HG03060 (cell line): ENCODE results near the gene ZNF722.
"Not testable (repeated sequence)": the region's sequence is repeated elsewhere in the genome, so short reads cannot be mapped to it uniquely, and the experiment has no call there.

Source experiments
- ATAC-seq: cut with Tn5 transposase; IDR thresholded peaks from one replicate; pipeline ENCODE4 v1.9.1; 2021; ENCODE audit warnings: low read depth, moderate number of reproducible peaks; ENCODE audit not compliant: unreplicated experiment

The ZNF722 gene

GRCh38 chr7:63998549-63998948 is at the start of gene ZNF722:
Gene ZNF722, plus strand, starts transcription at chr7:63998849. Its CDS starts 113 bp downstream, at chr7:63998962.
- no peak for ATAC-seq

GRCh38 chr7:63953181-63953580 is 45.5 kb upstream of the ZNF722 start:
- no peak for ATAC-seq

GRCh38 chr7:63968629-63969028 is 30.0 kb upstream of the ZNF722 start:
- ATAC-seq, result no peak

- ATAC-seq, result not testable (repeated sequence)
Observed at GRCh38 chr7:64015496-64015895, 16.8 kb downstream of the ZNF722 start.

- ATAC-seq, result no peak
Observed at GRCh38 chr7:64035388-64035787, 36.7 kb downstream of the ZNF722 start.

GRCh38 chr7:64037095-64037494 is 38.4 kb downstream of the ZNF722 start:
- ATAC-seq, result no peak

GRCh38 chr7:64045301-64046040 is 46.8 kb downstream of the ZNF722 start, which contains the start of gene ZNF727:
Gene ZNF727, plus strand, starts transcription at chr7:64045434. Its CDS starts 188 bp downstream, at chr7:64045622.
- no peak for ATAC-seq

GRCh38 chr7:64046041-64046389 is 47.4 kb downstream of the ZNF722 start:
- ATAC-seq, result no peak
